Activated naive CD4-positive, alpha-beta T cell treated with anti-CD3 and anti-CD28 coated beads, Interleukin-2, amount 50 U/mL, for 72 hours (primary cell): Measurements from ENCODE around the gene DENND4B. TPM values are rescaled to one million over a fixed set of nuclear protein-coding genes. Genes with fewer than 3 reads are reported as not detected.

Source experiments
- ATAC-seq, 2 donors: fragments of 150-1000 bp; cut with Tn5 transposase; 2 replicates each; pipeline ENCODE4 v1.10.0; 2021; ENCODE audit warnings: mild to moderate bottlenecking in 2 of 2, moderate library complexity in 2 of 2
- DNase-seq, 2 donors: peaks; one replicate each; pipeline ENCODE4 v3.0.0; 2021 to 2022; ENCODE audit warnings: low spot score in 2 of 2
- H3K27ac Mint-ChIP-seq, 2 donors: one replicate each; pipeline ENCODE4 v1.8.0; 2022; ENCODE audit warnings: mild to moderate bottlenecking in 2 of 2, mixed read lengths in 2 of 2
- H3K36me3 Mint-ChIP-seq, 2 donors: one replicate each; pipeline ENCODE4 v1.8.0; 2022; ENCODE audit warnings: mixed read lengths in 2 of 2
- H3K9me3 Mint-ChIP-seq, 2 donors: one replicate each; pipeline ENCODE4 v1.8.0; 2022; ENCODE audit warnings: mixed read lengths in 2 of 2
- total RNA-seq, 2 donors: library from RNA; stranded (reverse); gene quantifications; one replicate each; pipeline ENCODE4 v1.2.3, GENCODE V29; 2022

Gene DENND4B
- total RNA-seq, 2 donors from 2014 or later: 131 to 132 TPM

- ATAC-seq: peak; percentile 83 to 89
- H3K27ac Mint-ChIP-seq: peak within 1 kb of the TSS; percentile 94 to 98
- peak; percentile 94 to 96 for DNase-seq
- peaks cover 31 to 49% of the 10 kb centered on the region in 2 donors for H3K36me3 Mint-ChIP-seq
- no peaks in the 10 kb centered on the region for H3K9me3 Mint-ChIP-seq
Measured at GRCh38 chr1:153958111-153958960, 11.8 kb upstream of the DENND4B start, which contains the start of gene CRTC2. TSS of gene CRTC2 (minus strand) at chr1:153958612. CDS start at chr1:153958497, 115 bp downstream.

- Mint-ChIP-seq H3K36me3 (peaks cover 30 to 49% of the 10 kb centered on the region in 2 donors), H3K9me3 (no peaks in the 10 kb centered on the region), H3K27ac (peak overlapping the region; percentile 94 to 98)
- ATAC-seq (peak; percentile 27 to 34), DNase-seq (peak; percentile 28 to 68)
Measured at GRCh38 chr1:153957744-153958110, 11.2 kb upstream of the DENND4B start.

GRCh38 chr1:153956997-153957715, 10.6 kb upstream of the DENND4B start:
- ATAC-seq (no peak), DNase-seq (no peak)
- H3K27ac Mint-ChIP-seq: peak overlapping the region; percentile 94 to 98
- no peaks in the 10 kb centered on the region for H3K9me3 Mint-ChIP-seq
- H3K36me3 Mint-ChIP-seq: peaks cover 25 to 43% of the 10 kb centered on the region in 2 donors

- no peaks in the 10 kb centered on the region for H3K9me3 Mint-ChIP-seq
- H3K27ac Mint-ChIP-seq: no peak overlapping the region
- H3K36me3 Mint-ChIP-seq: peaks cover 24 to 32% of the 10 kb centered on the region in 2 donors
- ATAC-seq: no peak
- DNase-seq: no peak
Measured at GRCh38 chr1:153954826-153955225, 8.3 kb upstream of the DENND4B start.

- Mint-ChIP-seq H3K9me3 (no peaks in the 10 kb centered on the region), H3K36me3 (peaks cover 24 to 32% of the 10 kb centered on the region in 2 donors), H3K27ac (peak overlapping the region; percentile 9 to 51)
- ATAC-seq (no peak), DNase-seq (no peak)
Measured at GRCh38 chr1:153953859-153954365, 7.4 kb upstream of the DENND4B start.

GRCh38 chr1:153951801-153952200, 5.3 kb upstream of the DENND4B start:
- DNase-seq: no peak
- H3K27ac Mint-ChIP-seq: peak overlapping the region; percentile 41 to 64
- peaks cover 8 to 15% of the 10 kb centered on the region in 2 donors for H3K36me3 Mint-ChIP-seq
- no peak for ATAC-seq
- H3K9me3 Mint-ChIP-seq: no peaks in the 10 kb centered on the region

- Mint-ChIP-seq H3K27ac (peak overlapping the region; percentile 41 to 64), H3K9me3 (no peaks in the 10 kb centered on the region), H3K36me3 (peaks cover 6 to 12% of the 10 kb centered on the region in 2 donors)
- ATAC-seq (no peak), DNase-seq (no peak)
Measured at GRCh38 chr1:153951183-153951582, 4.7 kb upstream of the DENND4B start.

- DNase-seq (peak; percentile 69 to 87), ATAC-seq (peak; percentile 68 to 78)
- Mint-ChIP-seq H3K36me3 (peaks cover 14 to 20% of the 10 kb centered on the region in 2 donors), H3K27ac (peak overlapping the region; percentile 93 to 96), H3K9me3 (no peaks in the 10 kb centered on the region)
Measured at GRCh38 chr1:153945795-153946621, 510 bp downstream of the DENND4B start.

GRCh38 chr1:153945131-153945794, 1.3 kb downstream of the DENND4B start:
- peak overlapping the region; percentile 93 to 96 for H3K27ac Mint-ChIP-seq
- peaks cover 14 to 19% of the 10 kb centered on the region in 2 donors for H3K36me3 Mint-ChIP-seq

GRCh38 chr1:153944827-153945117, 1.7 kb downstream of the DENND4B start:
- H3K36me3 Mint-ChIP-seq: peaks cover 14 to 22% of the 10 kb centered on the region in 2 donors
- ATAC-seq: no peak

More at GRCh38 chr1:153945131-153945794, 1.3 kb downstream of the DENND4B start:
- peak; percentile 62 to 78 for DNase-seq
- peak; percentile 61 to 71 for ATAC-seq
- H3K9me3 Mint-ChIP-seq: no peaks in the 10 kb centered on the region

GRCh38 chr1:153944005-153944826, 2.3 kb downstream of the DENND4B start:
- ATAC-seq (no peak), DNase-seq (no peak)
- Mint-ChIP-seq H3K9me3 (no peaks in the 10 kb centered on the region), H3K36me3 (peaks cover 14 to 22% of the 10 kb centered on the region in 2 donors), H3K27ac (peak overlapping the region; percentile 93 to 96)

More at GRCh38 chr1:153944827-153945117, 1.7 kb downstream of the DENND4B start:
- peak overlapping the region; percentile 93 to 96 for H3K27ac Mint-ChIP-seq
- DNase-seq: no peak
- no peaks in the 10 kb centered on the region for H3K9me3 Mint-ChIP-seq

- Mint-ChIP-seq H3K36me3 (peaks cover 14 to 22% of the 10 kb centered on the region in 2 donors), H3K27ac (peak overlapping the region; percentile 62 to 85), H3K9me3 (no peaks in the 10 kb centered on the region)
- ATAC-seq (no peak), DNase-seq (no peak)
Measured at GRCh38 chr1:153942766-153943549, 3.6 kb downstream of the DENND4B start.

GRCh38 chr1:153941826-153942725, 4.4 kb downstream of the DENND4B start:
- Mint-ChIP-seq H3K9me3 (no peaks in the 10 kb centered on the region), H3K27ac (peak overlapping the region in 1 of 2 donors; percentile 85), H3K36me3 (peaks cover 14 to 22% of the 10 kb centered on the region in 2 donors)
- DNase-seq: no peak
- no peak for ATAC-seq
